OCI-M1 (cell line): Measurements from ENCODE around the gene THSD7B.
A peak's percentile ranks its signal among the peaks of the same experiment; 100 is the strongest.
"Not testable (repeated sequence)": the region's sequence is repeated elsewhere in the genome, so short reads cannot be mapped to it uniquely, and the experiment has no call there.

Experiments used
- DNase-seq: peaks from one replicate; lab custom pipeline; 2025; lab: John Stamatoyannopoulos, UW

THSD7B gene

GRCh38 chr2:136932700-136933099 is 167.4 kb downstream of the THSD7B start:
- DNase-seq, result peak; percentile 42

GRCh38 chr2:136935119-136935518 is 169.8 kb downstream of the THSD7B start:
- no peak for DNase-seq

GRCh38 chr2:136956050-136956449 is 190.7 kb downstream of the THSD7B start:
- no peak for DNase-seq

DNA sequence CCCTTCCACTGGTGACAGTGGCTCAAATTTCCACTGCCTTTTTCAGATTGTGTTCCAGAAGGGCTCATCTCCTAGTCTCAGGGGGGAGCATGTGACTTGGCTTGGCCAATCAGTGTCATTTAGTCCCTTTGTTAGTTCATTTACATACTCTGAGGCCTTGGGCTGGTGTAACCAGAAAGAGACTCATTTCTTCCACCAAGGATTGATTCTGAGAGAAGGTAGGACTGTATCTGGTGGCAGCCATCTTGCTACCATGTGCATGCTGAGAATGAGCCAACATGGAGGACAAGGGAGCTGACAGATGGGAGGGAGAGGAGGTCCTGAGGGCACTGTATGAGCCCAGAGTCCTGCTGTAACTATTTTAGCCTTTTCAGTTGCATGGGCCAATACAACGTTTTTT is 191.7 kb downstream of the THSD7B start:
- peak; percentile 6 for DNase-seq

DNA sequence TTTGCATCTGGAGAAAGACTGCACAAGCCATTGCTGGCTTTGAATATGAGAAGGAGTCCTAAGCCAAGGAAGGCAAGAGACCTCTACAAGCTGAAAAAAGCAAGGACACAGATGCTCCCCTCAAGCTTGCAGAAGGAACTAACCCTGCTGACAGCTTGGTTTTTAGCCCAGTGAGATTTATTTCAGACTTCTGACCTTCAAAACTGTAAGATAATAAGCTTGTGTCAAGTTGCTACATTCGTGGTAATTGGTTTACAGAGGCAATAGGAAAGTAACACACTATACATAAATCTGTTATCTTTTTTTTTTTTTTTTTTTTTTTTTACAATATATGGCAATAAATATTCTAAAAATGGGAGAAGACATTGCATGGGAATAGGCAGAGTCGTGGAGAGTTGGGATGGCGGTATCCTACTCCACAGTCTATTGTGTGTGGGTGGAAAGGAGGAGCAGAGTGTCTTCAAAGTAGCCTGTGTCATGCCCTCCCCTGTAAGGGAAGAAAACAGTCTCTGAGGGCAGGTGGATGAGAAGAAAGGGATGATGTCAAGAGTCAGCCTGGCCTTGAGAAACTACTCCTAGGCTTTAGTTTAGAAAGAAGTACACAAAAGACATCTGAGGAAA is 196.9 kb downstream of the THSD7B start:
- DNase-seq, result no peak

GRCh38 chr2:136966485-136966884 is 201.1 kb downstream of the THSD7B start:
- no peak for DNase-seq

GRCh38 chr2:136980303-136980702 is 215.0 kb downstream of the THSD7B start:
- DNase-seq, result no peak

- DNase-seq, result not testable (repeated sequence)
These were observed 216.3 kb downstream of the THSD7B start for GRCh38 chr2:136981689-136982088.

DNA sequence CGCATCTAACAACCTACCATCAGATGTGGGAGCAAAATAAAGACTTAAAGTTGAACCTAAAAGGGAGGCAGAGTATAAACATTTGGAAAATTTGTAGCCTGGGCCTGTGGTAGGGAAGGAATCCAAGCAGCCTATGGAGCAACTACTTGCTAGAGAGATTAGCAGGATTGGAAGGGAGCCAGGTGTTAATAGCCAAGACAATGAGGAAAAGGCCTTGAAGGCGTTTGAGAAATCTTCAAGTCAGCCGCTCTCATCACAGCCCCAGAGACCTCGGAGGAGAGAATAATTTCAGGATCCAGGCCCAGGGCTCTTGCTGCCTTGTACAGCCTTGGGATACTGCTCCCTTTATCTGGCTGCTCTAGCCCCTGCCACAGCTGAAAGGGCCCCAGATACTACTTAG is 219.7 kb downstream of the THSD7B start:
- DNase-seq, result no peak

DNA sequence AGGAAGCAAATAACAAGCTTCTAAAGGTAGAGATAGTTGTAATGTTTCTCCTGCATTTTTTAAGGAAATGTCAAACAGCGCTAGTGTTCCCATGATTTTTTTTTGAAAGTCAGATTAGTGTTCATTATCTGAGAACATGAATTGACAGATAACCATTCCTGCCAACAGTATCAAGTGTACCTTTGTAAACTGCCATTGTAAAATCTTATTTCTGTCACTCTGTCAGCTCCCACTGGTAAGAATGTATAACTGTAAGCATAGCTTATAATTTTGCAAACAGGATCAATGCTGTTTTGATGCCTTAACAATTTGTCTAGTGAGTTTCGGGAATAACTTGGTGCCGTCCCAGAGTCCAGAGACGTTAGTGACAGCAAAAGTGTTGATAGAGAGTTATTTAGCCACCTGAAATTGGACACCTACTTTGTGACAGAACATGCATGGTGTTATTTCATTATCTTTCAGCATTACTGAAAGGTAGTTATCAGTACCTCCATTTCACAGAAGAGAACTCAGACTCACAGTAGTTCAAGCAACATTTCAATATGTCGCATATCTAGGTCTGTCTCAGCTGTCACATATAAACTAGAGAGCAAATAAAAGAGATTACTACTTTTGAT is 221.4 kb downstream of the THSD7B start:
- no peak for DNase-seq

DNA sequence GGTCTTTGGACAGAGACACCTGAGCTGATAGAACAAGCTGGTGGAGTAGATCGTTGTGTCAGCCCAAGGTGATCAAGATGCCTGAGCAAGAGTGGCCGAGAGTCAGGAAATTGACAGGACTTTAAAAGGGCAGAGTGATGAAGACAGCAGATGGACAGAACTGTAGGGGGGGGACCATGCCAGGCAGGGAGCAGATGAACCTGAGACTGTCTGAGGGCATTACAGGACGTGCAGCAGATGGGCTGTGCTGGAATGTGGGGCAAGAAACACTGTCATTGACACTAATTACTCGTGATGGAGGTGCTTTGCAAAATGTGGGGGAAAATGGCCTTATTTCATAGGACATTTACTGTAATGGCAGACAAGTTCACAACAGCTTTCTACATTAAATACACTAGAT is 225.0 kb downstream of the THSD7B start:
- no peak for DNase-seq

DNA sequence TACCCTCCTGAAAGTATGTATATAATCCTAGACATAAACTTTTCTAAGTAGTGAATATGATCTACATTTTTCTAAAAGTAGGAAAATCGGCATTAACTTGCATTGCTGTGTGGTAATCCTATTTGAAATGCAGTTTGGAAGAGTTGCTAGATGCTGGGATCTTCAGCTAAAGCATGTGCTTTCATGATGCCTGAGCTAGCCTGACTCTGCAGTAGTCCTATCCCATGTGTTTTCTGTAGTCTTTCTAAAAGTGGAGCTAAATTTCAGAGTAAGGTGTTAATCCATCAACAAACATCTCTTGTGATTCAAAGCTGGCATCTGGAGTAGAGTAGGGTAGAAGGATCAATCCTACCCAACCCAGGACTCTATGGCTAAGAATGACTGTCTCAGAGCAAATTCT is 229.4 kb downstream of the THSD7B start:
- DNase-seq, result no peak

DNA sequence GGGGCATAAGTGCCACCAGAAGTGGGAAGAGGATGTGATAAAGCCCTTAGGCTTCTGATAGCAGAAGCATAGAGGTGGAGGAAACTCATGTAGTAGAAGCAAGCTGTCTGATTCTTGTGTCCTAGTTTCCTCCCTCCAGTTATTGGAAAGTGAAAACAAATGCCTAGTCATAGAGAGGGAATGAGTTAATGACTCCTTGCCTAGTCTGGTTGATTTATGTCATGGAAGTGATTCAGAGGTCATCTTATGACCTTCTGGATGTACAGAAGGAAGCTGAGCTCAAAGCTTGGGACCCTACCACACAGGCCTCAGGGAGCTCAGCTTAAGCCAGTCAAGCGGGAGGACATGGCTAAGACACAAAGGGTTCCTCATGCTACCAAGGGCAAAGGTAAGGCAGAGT is 232.2 kb downstream of the THSD7B start:
- no peak for DNase-seq

DNA sequence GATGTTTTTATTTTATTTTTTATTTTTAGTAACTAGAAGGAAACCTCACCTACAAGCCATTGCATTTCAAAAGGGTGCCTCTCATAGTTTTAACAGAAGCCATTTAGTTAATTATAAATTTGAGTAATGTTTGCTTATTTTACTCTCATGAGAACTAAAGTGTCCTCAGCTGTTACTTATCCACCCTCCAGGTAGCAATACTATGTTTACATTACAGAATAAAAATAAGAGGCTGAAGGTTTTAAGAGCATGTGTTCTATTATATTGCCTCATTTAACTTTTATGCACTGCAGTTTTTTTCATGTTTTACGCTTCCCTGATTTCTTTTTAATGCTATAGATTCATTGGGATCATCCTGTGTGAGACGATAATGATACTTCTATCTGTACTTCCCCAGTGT is 235.5 kb downstream of the THSD7B start:
- DNase-seq, result no peak

DNA sequence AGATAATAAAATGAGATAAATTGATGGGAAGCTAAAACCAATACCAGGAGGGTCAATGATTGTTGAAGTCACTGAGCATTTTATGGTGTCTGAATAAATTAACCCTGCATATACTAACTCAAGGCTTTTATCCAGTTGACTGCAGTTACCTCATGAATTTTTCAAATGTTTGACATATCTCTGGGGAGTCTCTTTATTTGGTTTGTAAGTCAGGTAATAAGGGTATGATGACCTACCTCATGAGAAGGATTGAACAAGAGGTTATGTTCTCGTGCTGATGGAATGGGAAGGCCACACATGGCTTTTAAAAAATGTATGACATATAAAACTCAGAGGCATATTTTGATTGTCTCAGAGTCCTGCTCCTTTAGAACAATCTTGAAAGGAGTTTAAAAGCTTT is 237.6 kb downstream of the THSD7B start:
- DNase-seq, result no peak

DNA sequence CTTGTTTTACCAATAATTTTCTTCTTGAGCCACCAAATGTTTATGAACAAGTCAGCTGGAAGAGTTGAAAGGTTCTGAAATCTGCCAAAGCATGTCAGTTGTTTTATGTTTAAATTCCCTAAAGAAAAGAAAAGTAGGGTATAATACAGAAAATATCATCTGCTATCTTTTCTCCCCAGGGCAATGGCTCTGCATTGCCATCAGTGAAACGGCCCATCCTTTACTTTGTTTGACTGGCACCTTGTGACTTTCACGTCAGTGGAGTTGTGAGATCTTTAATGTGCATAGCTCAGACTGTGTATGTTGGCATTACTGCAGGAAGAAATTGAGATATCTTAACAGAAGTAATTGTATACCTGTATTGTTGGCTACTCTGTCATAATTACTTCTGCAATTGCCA is 239.9 kb downstream of the THSD7B start:
- no peak for DNase-seq

DNA sequence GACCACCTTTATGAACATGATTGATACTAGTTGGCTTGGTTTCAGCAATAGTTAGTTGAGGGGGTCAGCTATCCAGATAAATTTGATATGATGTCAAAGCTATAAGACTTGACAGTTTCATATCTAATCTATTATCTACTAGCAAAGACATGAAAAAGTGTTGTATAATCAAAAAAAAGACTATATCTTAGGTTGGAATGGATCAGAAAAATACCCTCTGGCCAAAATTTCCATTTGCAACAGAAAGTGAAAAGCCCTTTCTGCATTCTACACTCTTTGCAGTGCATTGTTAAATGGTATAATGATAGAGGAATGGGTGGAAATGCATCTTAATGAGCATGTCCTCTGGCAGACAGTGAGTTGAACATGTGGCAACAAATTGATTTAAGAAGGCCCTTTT is 242.6 kb downstream of the THSD7B start:
- no peak for DNase-seq

- DNase-seq, result no peak
These were observed 244.6 kb downstream of the THSD7B start for GRCh38 chr2:137009953-137010352.

- no peak for DNase-seq
These were observed 255.3 kb downstream of the THSD7B start for GRCh38 chr2:137020452-137021196.

- no peak for DNase-seq
These were observed 256.4 kb downstream of the THSD7B start for GRCh38 chr2:137021763-137022162.

GRCh38 chr2:137023205-137023604 is 257.9 kb downstream of the THSD7B start:
- no peak for DNase-seq

- DNase-seq, result no peak
These were observed 266.4 kb downstream of the THSD7B start for GRCh38 chr2:137031731-137032130.

DNA sequence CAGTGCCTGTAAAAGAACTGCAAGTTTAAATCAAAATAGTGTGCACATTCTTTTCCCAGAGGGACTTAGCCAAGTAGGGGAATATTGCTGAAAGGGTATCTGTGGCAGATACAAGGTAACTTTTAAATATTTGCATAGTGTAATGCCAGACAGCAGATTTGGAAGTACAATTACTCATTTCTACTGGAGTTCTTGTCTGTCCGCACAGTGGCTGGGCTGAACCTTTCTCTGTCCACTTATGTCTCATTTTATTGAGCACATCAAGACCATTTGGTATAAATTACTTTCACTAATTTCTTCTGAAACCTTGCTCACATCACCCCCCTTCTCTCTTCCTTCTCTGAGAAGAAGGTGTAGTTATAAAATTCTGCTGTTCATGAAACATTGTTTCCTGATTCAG is 271.3 kb downstream of the THSD7B start:
- DNase-seq, result no peak
